Neutrophil (primary cell): ENCODE measurements around the gene SGMS1.
"Not testable (repeated sequence)": the region's sequence is repeated elsewhere in the genome, so short reads cannot be mapped to it uniquely, and the experiment has no call there.

Source experiments
- H3K27ac ChIP-seq: fragments of 200-600 bp; sonication (generic); 2 replicates; pipeline ENCODE4 v1.5.1; 2016; ENCODE audit warnings: mild to moderate bottlenecking, moderate library complexity
- H3K27me3 ChIP-seq: fragments of 200-600 bp; sonication (generic); 2 replicates; pipeline ENCODE4 v1.6.0; 2016; ENCODE audit warnings: mild to moderate bottlenecking
- H3K36me3 ChIP-seq: fragments of 200-600 bp; sonication (generic); 2 replicates; pipeline ENCODE4 v1.5.1; 2017
- H3K4me1 ChIP-seq, 2 experiments: fragments of 200-600 bp in 1 of 2; sonication (generic) in 1 of 2; 1 replicate in 1 of 2; 2 replicates in 1 of 2; pipeline versions ENCODE4 v1.5.1 to v1.6.1; 2013 to 2016; ENCODE audit warnings: low read depth in 1 of 2, low read length in 1 of 2, mild to moderate bottlenecking in 1 of 2, moderate library complexity in 1 of 2; ENCODE audit not compliant: control insufficient read depth in 1 of 2, insufficient read depth in 1 of 2
- H3K4me3 ChIP-seq, 2 experiments: fragments of 200-600 bp in 1 of 2; sonication (generic) in 1 of 2; 1 replicate in 1 of 2; 2 replicates in 1 of 2; pipeline ENCODE4 v1.5.1; 2013 to 2016; ENCODE audit warnings: low read depth in 1 of 2, low read length in 1 of 2, mild to moderate bottlenecking in 1 of 2, moderate library complexity in 1 of 2
- H3K9me3 ChIP-seq: fragments of 200-600 bp; sonication (generic); 2 replicates; pipeline ENCODE4 v1.5.1; 2016
- TF ChIP-seq, protein P1 (sequence below): fragments of 200-600 bp; sonication (generic); IDR thresholded peaks from 2 replicates; pipeline ENCODE4 v1.5.1; 2016; ENCODE audit warnings: antibody characterized with exemption

SGMS1 gene

DNA sequence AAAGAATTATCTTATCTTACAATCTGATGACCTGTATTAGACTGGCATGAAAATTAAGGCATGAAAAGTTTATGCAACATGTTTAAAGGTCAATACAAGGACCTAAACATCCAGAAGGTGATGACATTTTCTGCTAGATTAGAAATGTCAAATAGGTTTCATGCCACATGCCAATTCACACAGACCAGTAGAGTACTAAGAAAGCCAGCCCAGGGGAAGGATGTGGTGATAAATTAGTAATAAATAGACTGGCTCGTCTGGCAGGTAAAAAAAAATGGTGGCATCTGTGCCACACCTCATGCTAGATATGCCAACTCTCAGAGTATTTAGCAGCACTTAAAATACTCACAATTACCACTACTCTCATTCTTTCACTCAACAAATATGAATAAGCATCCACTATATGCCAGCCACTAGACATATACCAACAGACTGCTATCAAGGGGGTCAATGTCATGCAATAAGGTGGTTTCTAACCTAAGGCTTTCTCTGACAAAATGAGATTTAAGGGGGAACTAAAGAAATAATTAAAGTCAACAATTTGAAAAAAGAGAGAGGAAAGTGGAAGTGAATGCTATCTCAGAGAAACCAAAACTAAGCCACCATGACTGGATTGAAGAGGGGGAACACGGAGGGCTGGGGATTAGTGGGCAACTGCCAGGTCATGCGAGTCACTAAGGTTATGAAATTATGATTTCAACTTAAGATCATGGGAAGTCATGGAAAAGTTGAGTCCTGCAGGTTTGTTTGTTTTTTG lies 83.5 kb downstream of the SGMS1 start:
- H3K27ac ChIP-seq, result no peak overlapping the region
- no peaks in the 10 kb centered on the region for H3K36me3 ChIP-seq
- no peaks in the 10 kb centered on the region for H3K9me3 ChIP-seq
- TF ChIP-seq, protein P1, sequence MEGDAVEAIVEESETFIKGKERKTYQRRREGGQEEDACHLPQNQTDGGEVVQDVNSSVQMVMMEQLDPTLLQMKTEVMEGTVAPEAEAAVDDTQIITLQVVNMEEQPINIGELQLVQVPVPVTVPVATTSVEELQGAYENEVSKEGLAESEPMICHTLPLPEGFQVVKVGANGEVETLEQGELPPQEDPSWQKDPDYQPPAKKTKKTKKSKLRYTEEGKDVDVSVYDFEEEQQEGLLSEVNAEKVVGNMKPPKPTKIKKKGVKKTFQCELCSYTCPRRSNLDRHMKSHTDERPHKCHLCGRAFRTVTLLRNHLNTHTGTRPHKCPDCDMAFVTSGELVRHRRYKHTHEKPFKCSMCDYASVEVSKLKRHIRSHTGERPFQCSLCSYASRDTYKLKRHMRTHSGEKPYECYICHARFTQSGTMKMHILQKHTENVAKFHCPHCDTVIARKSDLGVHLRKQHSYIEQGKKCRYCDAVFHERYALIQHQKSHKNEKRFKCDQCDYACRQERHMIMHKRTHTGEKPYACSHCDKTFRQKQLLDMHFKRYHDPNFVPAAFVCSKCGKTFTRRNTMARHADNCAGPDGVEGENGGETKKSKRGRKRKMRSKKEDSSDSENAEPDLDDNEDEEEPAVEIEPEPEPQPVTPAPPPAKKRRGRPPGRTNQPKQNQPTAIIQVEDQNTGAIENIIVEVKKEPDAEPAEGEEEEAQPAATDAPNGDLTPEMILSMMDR, result no peak
- no peak overlapping the region for H3K4me3 ChIP-seq
- no peaks in the 10 kb centered on the region for H3K4me1 ChIP-seq
- no peaks in the 10 kb centered on the region for H3K27me3 ChIP-seq

GRCh38 chr10:50538555-50539398 lies 85.0 kb downstream of the SGMS1 start:
- H3K36me3 ChIP-seq, result no peaks in the 10 kb centered on the region
- no peaks in the 10 kb centered on the region for H3K27me3 ChIP-seq
- TF ChIP-seq, protein P1, result no peak
- peaks cover 0 to 1% of the 10 kb centered on the region in 2 experiments for H3K4me1 ChIP-seq
- no peaks in the 10 kb centered on the region for H3K9me3 ChIP-seq
- H3K4me3 ChIP-seq, result no peak overlapping the region
- no peak overlapping the region for H3K27ac ChIP-seq

- H3K27ac ChIP-seq, result no peak overlapping the region
- H3K36me3 ChIP-seq, result no peaks in the 10 kb centered on the region
- TF ChIP-seq, protein P1, result no peak
- H3K4me3 ChIP-seq, result no peak overlapping the region
- H3K4me1 ChIP-seq, result peaks cover 0 to 3% of the 10 kb centered on the region in 2 experiments
- H3K27me3 ChIP-seq, result no peaks in the 10 kb centered on the region
- no peaks in the 10 kb centered on the region for H3K9me3 ChIP-seq
These were observed 87.0 kb downstream of the SGMS1 start for GRCh38 chr10:50536617-50537240.

DNA sequence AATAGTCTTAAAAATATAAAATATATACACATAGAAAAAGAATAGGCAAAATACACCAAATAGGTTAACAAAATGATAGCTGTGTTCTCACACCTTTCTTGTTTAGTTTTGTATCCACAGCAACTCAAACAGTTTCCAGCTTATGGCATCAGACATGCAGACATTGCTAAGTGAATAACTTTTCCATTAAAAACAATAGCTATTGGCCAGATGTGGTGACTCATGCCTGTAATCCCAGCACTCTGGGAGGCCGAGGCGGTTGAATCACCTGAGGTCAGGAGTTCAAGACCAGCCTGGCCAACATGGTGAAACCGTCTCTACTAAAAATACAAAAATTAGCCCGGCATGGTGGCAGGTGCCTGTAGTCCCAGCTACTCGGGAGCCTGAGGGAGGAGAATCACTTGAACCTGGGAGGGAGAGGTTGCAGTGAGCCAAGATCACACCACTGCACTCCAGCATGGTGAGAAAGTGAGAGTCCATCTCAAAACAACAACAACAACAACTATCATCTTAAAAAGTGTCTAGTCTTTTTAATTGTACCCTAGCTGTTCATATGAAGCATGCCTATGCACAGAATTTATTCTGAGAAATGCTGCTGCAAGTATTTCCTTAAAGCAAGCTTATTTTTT lies 88.9 kb downstream of the SGMS1 start:
- H3K27me3 ChIP-seq, H3K27ac ChIP-seq, H3K4me1 ChIP-seq, H3K36me3 ChIP-seq, H3K9me3 ChIP-seq, H3K4me3 ChIP-seq: not testable (repeated sequence)

GRCh38 chr10:50533296-50533695 lies 90.5 kb downstream of the SGMS1 start:
- TF ChIP-seq, protein P1, result no peak
- H3K4me1 ChIP-seq, result peaks cover 0 to 3% of the 10 kb centered on the region in 2 experiments
- H3K27me3 ChIP-seq, result no peaks in the 10 kb centered on the region
- no peaks in the 10 kb centered on the region for H3K36me3 ChIP-seq
- H3K4me3 ChIP-seq, result no peak overlapping the region
- no peaks in the 10 kb centered on the region for H3K9me3 ChIP-seq
- no peak overlapping the region for H3K27ac ChIP-seq
